Measurements from ENCODE around the gene SMLR1. TPM values are rescaled to one million over a fixed set of nuclear protein-coding genes. Genes with fewer than 3 reads are reported as not detected.

SMLR1 gene
- total RNA-seq, 2 donors from 2014 or later, result not detected

DNA sequence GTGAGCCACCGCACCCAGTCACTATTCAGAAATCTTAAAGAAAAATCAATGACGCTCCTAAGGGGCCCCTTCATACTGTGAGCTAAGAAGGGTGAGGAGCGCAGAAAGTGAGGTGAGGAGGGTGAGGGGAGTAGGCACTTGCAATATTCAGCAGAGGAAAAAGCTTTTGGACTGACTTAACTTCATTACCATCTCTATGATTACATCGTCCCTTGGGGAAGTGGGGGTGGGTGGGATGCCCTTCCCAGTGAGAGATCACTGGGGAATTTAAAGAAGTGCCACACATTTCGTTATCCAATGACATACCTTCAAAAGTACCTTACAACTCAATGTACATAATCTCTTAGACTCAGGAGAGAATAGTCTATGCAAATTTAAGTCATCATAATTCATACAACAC, 46.5 kb downstream of the SMLR1 start:
- DNase-seq, result no peak
- intact Hi-C loops (cut with DNase I), result loop anchor here in 1 of 2 donors (5.0 kb wide), 1 partner anchor 551 kb away; no protein-coding TSS in a partner anchor
- ATAC-seq, result no peak

DNA sequence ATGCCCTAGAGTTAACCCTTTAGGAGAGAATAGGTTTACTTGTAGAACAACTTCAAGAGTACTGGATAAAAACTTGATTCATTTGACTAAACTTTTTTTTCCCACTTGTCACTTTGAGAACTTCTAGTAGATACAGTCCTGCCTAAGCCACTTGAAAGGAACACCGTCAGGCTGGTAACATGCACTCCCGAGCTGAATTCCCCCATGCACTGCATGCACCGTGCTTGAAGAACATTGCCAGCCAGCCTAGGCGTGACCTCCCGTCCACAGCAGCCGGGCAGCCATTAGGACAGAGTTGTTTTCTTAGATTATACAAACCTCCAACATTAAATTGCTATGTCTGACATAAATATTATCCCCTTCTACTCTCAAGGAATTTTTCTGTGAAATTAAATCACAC, 52.6 kb downstream of the SMLR1 start:
- intact Hi-C loops (cut with DNase I), result no loop called here
- ATAC-seq, result no peak
- DNase-seq, result no peak

DNA sequence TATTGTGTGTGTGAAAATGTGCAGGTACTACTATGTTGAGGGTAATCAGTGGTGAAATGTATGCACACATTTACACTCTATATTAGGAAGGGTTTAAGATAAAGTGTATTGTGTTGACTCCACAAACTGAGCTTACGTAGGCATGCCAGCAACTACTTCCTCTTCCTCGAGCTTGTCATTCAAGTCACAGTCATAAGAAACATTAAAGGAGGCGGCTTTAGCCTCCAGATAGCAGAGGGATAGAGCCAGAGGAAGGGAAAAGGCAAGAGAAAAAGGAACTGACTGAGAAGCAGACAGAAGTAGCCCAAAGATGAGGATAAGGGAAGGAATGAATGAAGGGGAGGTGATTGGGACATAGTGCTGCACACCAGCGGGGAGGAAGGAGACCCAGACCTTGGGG, 55.2 kb downstream of the SMLR1 start:
- DNase-seq, result no peak
- intact Hi-C loops (cut with DNase I), result no loop called here
- ATAC-seq, result peak in 1 of 2 donors; percentile 61

DNA sequence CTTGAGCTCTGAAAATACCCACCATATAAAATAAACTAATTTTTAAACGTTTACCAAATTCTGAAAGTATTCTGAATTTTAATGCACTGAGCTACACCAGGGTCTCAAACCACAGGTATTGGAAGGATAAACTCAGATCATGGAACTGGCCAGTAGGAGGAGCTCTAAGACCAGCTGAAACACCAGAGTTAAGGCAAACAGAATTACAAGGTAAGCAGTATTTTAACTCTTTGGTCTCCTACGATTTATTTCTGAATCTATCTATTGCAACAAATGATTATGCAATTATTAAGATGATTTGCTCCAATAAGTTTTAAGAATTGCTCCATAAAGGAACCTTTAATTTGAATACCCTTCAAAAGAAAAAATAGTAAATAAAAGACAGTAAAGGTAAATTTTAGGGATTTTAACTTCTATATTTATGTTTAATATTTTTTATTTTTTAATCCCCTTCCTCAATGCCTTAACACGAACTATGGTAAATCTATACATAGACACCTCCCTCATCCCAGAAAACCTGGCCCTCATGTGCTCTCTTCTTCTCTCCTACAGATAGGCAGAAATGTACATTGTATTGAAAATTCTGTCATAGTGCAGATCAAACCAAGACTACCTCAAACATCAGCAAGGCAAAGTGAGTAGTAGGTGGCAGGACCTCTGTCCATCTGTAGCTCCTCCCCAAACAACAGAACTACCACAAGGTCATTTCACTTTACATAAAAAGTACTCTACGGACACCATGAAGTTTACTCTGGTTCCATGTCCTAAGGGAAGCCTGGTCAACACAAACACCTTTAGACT, 58.4 kb downstream of the SMLR1 start:
- peak; percentile 87 to 90 for ATAC-seq
- intact Hi-C loops (cut with DNase I), result loop anchor here (1.0 to 5.0 kb wide), 4 partner anchors 177 to 649 kb away; partner anchors contain the start of gene EPB41L2 (in 1 of the 2)
- DNase-seq, result peak; percentile 51

Other genes starting within 250 kb of the SMLR1 start
- 100 to 1,000 TPM in 1 of 2 donors, 10 to 100 TPM in 1; 83.3 to 130 TPM for gene EPB41L2, start 235.8 kb downstream of the SMLR1 start, total RNA-seq